Muscle layer of colon (tissue), 2 donors: ENCODE results near the gene PYGB.
A peak's percentile ranks its signal among the peaks of the same experiment; 100 is the strongest.

Source experiments
- H3K27ac ChIP-seq: one replicate; pipeline ENCODE4 v1.7.0; 2013; ENCODE audit warnings: low read depth, mild to moderate bottlenecking, low read length, moderate library complexity
- H3K27me3 ChIP-seq, 2 donors: one replicate each; pipeline ENCODE4 v1.7.0; 2013; ENCODE audit warnings: low read length in 2 of 2, mild to moderate bottlenecking in 2 of 2; ENCODE audit not compliant: insufficient read depth in 2 of 2, control insufficient read depth in 1 of 2
- H3K36me3 ChIP-seq: one replicate; pipeline ENCODE4 v1.7.0; 2013; ENCODE audit warnings: mild to moderate bottlenecking, low read length; ENCODE audit not compliant: insufficient read depth
- H3K4me1 ChIP-seq: one replicate; pipeline ENCODE4 v1.7.0; 2013; ENCODE audit warnings: mild to moderate bottlenecking, low read length; ENCODE audit not compliant: insufficient read depth
- H3K4me3 ChIP-seq, 2 donors: one replicate each; pipeline ENCODE4 v1.7.0; 2013; ENCODE audit warnings: low read length in 2 of 2, low read depth in 1 of 2, mild to moderate bottlenecking in 1 of 2, moderate library complexity in 1 of 2
- H3K9ac ChIP-seq: one replicate; pipeline ENCODE4 v1.7.0; 2013; ENCODE audit warnings: low read length
- H3K9me3 ChIP-seq: one replicate; pipeline ENCODE4 v1.7.0; 2013; ENCODE audit warnings: mild to moderate bottlenecking, low read length
- donor health status: abdominal sarcoma.
- donor health status: Adenocarcinoma of cecum.

PYGB gene

DNA sequence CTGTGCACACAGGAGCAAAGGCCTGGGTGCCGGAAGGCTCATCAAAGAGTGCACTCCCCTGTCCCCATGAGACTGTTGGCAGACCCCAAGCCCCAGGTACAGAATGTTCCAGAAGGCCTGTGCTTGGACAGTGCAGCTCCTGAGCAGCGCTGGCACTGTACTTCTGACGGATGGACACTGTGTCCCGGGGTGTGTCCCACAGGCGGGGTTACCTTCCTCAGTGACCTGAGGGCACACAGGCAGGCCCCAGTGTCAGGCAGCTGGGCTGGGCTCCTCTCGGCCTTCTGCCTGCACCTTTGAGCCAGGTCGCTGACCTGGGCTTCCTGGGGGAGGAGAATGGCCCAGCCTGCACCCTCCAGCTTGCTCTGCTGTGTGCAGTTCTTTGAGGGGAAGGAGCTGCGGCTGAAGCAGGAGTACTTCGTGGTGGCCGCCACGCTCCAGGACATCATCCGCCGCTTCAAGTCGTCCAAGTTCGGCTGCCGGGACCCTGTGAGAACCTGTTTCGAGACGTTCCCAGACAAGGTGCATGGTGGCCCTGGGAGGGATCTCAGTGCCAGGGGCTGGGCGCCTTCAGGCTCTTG lies 30.1 kb downstream of the PYGB start:
- Histone ChIP-seq H3K27me3 (no peaks in the 10 kb centered on the region), H3K4me1 (peaks cover 14% of the 10 kb centered on the region), H3K9me3 (no peaks in the 10 kb centered on the region), H3K4me3 (no peak overlapping the region), H3K27ac (no peak overlapping the region), H3K36me3 (peaks cover 80% of the 10 kb centered on the region), H3K9ac (no peak overlapping the region)

DNA sequence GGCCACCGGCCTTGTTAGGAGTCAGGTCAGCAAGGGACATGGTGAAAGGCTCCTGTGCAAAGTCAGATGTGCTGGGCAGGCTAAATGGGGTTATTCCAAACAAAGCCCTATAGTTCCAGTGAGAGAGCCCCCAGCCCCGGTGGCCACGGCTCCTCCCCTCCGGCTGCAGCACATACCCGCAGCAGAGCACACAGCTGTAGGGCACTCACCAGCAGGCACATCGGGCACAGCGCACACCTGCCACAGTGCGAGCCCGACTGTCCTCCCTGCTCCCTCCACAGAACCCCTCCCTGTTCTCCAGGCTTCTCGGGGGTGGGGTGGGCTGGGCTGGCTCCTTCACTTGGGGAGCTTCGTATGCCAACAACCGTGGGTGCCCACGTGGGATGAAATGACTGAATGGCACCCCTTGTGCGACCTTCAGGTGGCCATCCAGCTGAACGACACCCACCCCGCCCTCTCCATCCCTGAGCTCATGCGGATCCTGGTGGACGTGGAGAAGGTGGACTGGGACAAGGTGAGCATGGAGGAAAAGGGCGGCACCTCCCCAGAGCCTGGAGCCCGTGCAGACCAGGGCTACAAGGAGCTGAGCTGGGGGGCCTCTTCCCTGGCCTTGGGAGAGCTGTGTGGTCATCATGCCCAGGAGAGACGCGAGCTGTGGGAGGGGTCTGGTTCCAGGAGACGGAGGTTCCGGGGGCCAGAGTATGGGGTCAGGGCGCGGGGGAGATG lies 30.9 kb downstream of the PYGB start:
- H3K4me1 ChIP-seq = peaks cover 9% of the 10 kb centered on the region
- H3K36me3 ChIP-seq = peaks cover 88% of the 10 kb centered on the region
- H3K27ac ChIP-seq = no peak overlapping the region
- H3K9ac ChIP-seq = no peak overlapping the region
- no peak overlapping the region for H3K4me3 ChIP-seq
- H3K9me3 ChIP-seq = no peaks in the 10 kb centered on the region
- no peaks in the 10 kb centered on the region for H3K27me3 ChIP-seq

DNA sequence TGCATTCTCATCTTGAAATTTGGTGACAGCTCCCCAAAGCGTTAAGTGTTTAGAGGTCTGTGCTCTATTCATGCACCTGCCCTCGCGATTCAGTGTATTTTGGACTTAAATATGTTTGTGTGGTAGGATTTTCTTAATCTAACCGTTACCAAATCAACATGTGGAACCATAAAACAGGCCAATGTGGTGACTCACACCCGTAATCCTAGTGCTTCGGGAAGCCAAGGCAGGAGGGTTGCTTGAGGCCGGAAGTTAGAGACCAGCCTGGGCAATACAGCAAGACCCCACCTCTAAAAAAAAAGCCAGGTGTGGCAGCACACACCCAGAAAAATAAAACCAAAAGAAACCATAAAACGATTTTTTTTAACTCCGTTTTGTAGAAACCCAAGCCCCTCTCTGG lies 31.5 kb downstream of the PYGB start:
- H3K27me3 ChIP-seq = no peaks in the 10 kb centered on the region
- no peak overlapping the region for H3K4me3 ChIP-seq
- H3K9ac ChIP-seq = no peak overlapping the region
- no peaks in the 10 kb centered on the region for H3K9me3 ChIP-seq
- peak overlapping the region; percentile 42 for H3K27ac ChIP-seq
- H3K36me3 ChIP-seq = peaks cover 87% of the 10 kb centered on the region
- H3K4me1 ChIP-seq = peaks cover 3% of the 10 kb centered on the region

DNA sequence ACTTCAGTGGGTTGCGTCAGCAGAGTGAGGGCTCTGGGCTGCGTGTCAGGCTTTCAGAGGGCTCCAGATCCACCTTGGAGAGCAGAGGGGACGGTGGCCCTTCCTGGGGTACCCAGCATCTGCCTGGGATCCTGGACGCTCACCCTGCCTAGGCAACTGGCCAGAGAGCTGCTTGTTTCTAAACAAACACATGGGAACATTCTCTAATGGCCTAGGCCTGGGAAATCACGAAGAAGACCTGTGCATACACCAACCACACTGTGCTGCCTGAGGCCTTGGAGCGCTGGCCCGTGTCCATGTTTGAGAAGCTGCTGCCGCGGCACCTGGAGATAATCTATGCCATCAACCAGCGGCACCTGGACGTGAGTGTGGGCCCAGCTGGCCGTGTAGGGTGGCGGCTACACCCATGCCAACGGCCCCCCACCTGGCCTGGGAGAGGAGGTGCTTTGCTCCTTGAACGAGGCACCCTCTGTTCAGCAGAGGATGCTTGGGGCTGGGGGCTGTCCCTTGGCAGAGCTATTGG lies 32.2 kb downstream of the PYGB start:
- H3K27me3 ChIP-seq = no peaks in the 10 kb centered on the region
- no peaks in the 10 kb centered on the region for H3K9me3 ChIP-seq
- H3K4me1 ChIP-seq = no peaks in the 10 kb centered on the region
- peak overlapping the region; percentile 42 for H3K27ac ChIP-seq
- H3K4me3 ChIP-seq = no peak overlapping the region
- H3K9ac ChIP-seq = no peak overlapping the region
- H3K36me3 ChIP-seq = peaks cover 85% of the 10 kb centered on the region

DNA sequence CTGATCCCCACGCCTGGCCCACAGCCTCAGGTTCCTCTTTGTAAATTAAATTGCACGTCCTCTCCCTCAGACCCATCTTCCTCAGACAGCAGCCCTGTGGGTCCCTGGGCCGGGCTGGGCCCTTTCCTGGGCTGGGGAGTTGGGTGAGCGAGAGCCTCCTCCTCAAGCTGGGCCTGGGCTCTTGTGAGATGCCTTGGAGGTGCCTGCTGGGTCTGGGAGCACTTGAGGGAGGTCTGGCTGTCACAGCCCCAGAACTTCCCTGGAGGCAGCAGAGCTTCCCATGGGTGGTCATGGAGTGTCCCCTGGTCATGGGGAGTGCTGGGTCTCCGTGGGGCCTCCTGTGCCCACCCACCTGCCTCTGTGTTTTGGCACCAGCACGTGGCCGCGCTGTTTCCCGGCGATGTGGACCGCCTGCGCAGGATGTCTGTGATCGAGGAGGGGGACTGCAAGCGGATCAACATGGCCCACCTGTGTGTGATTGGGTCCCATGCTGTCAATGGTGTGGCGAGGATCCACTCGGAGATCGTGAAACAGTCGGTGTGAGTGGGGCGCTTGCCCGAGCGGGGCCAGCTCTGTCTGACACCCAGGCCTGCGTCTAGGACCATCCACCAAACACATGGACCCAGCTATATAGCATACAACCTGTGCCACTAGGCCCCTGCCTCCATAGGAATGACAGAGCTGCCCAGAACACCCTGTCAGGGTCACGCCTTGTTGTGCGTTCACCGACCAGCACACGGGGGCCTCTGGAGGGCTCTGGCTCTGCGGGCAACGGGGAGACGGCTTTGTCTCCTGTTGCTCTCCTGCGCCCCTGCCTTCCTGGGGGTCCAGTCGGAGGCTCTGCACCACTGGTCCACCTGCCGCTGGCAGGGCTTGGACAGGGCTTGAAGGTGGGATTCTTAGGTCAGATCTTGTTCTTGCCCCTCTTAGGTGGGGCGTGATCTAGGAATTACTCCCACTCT lies 33.0 kb downstream of the PYGB start:
- peaks cover 86% of the 10 kb centered on the region for H3K36me3 ChIP-seq
- H3K4me3 ChIP-seq = no peak overlapping the region
- no peaks in the 10 kb centered on the region for H3K27me3 ChIP-seq
- H3K9me3 ChIP-seq = no peaks in the 10 kb centered on the region
- no peak overlapping the region for H3K9ac ChIP-seq
- H3K4me1 ChIP-seq = no peaks in the 10 kb centered on the region
- peak overlapping the region; percentile 27 for H3K27ac ChIP-seq

DNA sequence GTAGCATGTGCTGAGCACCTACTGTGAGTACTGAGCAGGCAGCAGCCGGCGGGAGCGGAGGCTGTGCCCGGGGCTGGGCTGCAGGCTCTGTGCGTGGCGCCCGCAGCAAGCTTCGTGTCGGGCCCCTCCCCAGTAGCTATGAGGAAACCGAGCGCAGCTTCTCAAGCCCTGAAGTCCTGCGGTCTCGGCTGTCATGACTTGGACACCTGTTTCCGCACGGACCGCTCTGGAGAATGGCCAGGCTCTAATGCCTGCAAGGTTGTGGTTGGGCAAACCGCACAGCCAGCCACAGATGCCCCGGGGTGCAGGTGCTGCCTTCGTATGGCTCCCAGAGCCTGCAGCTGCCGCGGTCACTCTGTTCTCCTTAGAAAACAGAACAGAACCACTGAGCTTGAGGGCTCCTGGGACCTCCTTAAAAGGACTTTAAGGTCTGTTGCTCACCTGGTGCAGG lies 33.7 kb downstream of the PYGB start:
- Histone ChIP-seq H3K9ac (no peak overlapping the region), H3K4me3 (no peak overlapping the region), H3K9me3 (no peaks in the 10 kb centered on the region), H3K27me3 (no peaks in the 10 kb centered on the region), H3K4me1 (no peaks in the 10 kb centered on the region), H3K27ac (no peak overlapping the region), H3K36me3 (peaks cover 93% of the 10 kb centered on the region)

DNA sequence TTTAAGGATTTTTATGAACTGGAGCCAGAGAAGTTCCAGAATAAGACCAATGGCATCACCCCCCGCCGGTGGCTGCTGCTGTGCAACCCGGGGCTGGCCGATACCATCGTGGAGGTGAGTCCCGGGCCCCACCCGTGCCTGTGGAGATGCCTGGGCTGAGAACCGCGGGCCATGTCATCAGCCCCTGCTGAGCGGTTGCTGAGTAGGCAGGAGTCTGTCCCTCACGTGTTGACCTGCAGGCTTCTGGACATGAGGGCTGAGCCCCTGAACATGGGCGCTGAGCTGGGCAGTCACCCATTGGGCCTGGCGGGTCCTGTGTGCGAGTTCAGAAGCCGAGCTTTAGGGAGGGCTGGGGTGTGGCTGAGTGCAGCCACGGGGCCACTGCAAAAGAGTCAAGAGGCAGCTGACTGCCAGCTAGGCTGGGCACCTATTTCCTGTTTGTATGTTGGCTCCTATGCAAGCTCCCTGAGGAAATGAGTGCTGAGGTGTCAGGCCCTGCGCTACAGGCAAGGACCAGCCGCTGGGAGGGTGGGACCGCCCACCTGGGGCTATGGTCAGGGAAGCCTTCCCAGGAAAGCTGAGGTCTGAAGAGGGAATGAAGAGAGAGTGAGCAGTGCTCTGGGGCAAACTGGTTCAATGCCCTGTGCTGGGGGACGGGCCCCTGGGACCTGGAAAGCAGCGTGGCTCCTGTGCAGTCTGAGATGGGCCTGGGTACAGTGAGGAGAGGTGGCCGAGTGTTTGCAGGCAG lies 34.3 kb downstream of the PYGB start:
- H3K9me3 ChIP-seq = no peaks in the 10 kb centered on the region
- H3K27ac ChIP-seq = no peak overlapping the region
- no peak overlapping the region for H3K4me3 ChIP-seq
- H3K36me3 ChIP-seq = peaks cover 93% of the 10 kb centered on the region
- H3K9ac ChIP-seq = no peak overlapping the region
- H3K4me1 ChIP-seq = no peaks in the 10 kb centered on the region
- H3K27me3 ChIP-seq = no peaks in the 10 kb centered on the region

DNA sequence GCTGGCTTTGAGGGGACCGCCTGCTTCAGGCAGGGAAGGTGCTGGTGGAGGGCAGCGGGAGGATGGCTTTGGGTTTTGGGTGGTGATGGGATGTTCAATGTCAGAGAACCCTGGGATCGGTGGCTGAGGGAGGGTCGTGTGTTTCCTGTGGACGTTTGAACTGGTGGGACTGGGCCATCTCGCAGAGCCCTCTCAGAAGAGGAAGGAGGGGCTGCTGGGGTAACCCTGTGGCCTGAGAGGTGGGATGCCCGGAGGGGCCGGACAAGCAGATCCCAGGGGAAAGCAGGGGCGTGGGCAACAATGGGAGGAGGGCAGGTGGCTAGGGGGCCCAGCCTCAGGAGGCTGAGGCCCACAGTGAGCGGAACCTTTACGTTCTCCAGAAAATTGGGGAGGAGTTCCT lies 34.9 kb downstream of the PYGB start:
- H3K27ac ChIP-seq = no peak overlapping the region
- H3K4me1 ChIP-seq = no peaks in the 10 kb centered on the region
- no peaks in the 10 kb centered on the region for H3K27me3 ChIP-seq
- H3K9me3 ChIP-seq = no peaks in the 10 kb centered on the region
- no peak overlapping the region for H3K9ac ChIP-seq
- H3K36me3 ChIP-seq = peaks cover 93% of the 10 kb centered on the region
- H3K4me3 ChIP-seq = no peak overlapping the region

DNA sequence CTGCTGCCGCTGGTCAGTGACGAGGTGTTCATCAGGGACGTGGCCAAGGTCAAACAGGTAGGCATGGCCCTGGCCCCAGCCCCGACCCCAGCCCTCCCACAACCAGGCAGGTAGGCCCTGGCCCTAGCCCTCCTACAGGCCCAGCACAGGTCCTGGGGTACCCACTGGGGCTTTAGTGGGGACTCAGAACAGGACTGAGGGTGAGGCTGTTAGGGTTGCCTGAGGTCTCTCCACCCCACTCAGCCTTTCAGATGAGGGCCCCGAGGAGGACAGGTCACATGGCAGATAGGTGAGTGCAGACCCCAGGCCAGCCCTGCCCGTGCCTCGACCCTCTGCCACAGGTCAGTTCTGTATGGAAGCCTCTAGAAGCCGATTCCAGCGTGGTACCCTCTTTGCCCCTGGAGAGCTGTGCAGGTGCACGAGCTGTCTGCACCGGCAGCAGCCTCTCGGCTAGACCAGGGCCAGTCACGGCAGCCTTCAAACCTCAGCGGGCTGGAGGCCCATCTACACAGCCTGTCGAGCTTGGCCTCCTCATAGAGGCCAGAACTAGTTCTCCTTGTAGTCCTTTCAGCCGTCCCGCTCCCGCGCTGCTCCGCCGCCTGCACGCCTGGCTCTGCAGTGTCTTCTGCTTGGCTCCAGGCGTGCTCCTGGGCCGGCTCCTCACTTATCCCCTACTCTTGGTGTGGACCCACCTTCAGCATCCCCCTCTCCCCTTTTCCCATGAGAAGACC lies 35.5 kb downstream of the PYGB start:
- H3K4me3 ChIP-seq = no peak overlapping the region
- no peaks in the 10 kb centered on the region for H3K9me3 ChIP-seq
- H3K27me3 ChIP-seq = no peaks in the 10 kb centered on the region
- no peaks in the 10 kb centered on the region for H3K4me1 ChIP-seq
- peaks cover 95% of the 10 kb centered on the region for H3K36me3 ChIP-seq
- H3K27ac ChIP-seq = no peak overlapping the region
- H3K9ac ChIP-seq = no peak overlapping the region

DNA sequence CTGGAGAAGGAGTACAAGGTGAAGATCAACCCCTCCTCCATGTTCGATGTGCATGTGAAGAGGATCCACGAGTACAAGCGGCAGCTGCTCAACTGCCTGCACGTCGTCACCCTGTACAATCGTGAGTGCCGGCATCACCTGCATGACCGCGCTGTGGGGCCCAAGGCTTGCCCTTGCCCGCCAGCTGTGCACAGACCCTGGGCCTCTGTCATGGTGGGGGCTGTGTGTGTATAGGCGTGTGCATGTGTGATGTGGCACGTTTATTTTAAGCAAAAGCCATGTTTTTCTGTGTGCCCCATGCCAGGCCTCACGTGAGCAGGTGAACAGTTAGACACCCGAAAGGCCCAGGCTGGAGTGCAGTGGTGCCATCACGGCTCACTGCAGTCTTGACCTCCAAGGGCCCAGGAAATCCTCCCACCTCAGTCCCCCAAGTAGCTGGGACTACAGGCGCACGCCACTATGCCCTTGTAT lies 36.3 kb downstream of the PYGB start:
- no peaks in the 10 kb centered on the region for H3K27me3 ChIP-seq
- H3K27ac ChIP-seq = no peak overlapping the region
- no peaks in the 10 kb centered on the region for H3K9me3 ChIP-seq
- peaks cover 97% of the 10 kb centered on the region for H3K36me3 ChIP-seq
- no peak overlapping the region for H3K4me3 ChIP-seq
- no peaks in the 10 kb centered on the region for H3K4me1 ChIP-seq
- H3K9ac ChIP-seq = no peak overlapping the region
